CD8-positive, alpha-beta memory T cell (primary cell): ENCODE results near the gene IZUMO4. TPM values are rescaled to one million over a fixed set of nuclear protein-coding genes. Genes with fewer than 3 reads are reported as not detected.

ENCODE experiments used
- CTCF ChIA-PET: fragments of 350-600 bp; sonication (Branson Sonifier 250); formaldehyde crosslinking; loops from one replicate; lab custom pipeline; 2021; ENCODE audit warnings: antibody characterized with exemption; lab: Charles Lee
- POLR2A ChIA-PET: fragments of 350-600 bp; sonication (Branson Sonifier 250); formaldehyde crosslinking; loops from one replicate; lab custom pipeline; 2021; ENCODE audit warnings: antibody characterized with exemption; lab: Charles Lee
- DNase-seq, 5 donors: peaks; one replicate each; pipeline versions ENCODE4 v3.0.0 to v3.0.0-alpha.2; 2020 to 2022; ENCODE audit warnings: mixed read lengths in 1 of 5
- H3K27ac ChIP-seq: one replicate; pipeline ENCODE4 v1.7.0; 2013; ENCODE audit warnings: low read depth, mild to moderate bottlenecking, low read length, moderate library complexity
- H3K27me3 ChIP-seq: 2 replicates; pipeline ENCODE4 v1.7.0; 2013; ENCODE audit warnings: low read length, mild to moderate bottlenecking; ENCODE audit not compliant: insufficient read depth, poor library complexity, severe bottlenecking
- H3K36me3 ChIP-seq: 2 replicates; pipeline ENCODE4 v1.7.0; 2013; ENCODE audit warnings: mild to moderate bottlenecking, low read length, moderate library complexity; ENCODE audit not compliant: insufficient read depth
- H3K4me1 ChIP-seq: 2 replicates; pipeline ENCODE4 v1.7.0; 2013; ENCODE audit warnings: mild to moderate bottlenecking, low read length, moderate library complexity; ENCODE audit not compliant: insufficient read depth
- H3K4me3 ChIP-seq: 2 replicates; pipeline ENCODE4 v1.7.0; 2013; ENCODE audit warnings: mild to moderate bottlenecking, low read length
- H3K9me3 ChIP-seq: 2 replicates; pipeline ENCODE4 v1.7.0; 2013; ENCODE audit warnings: mild to moderate bottlenecking, low read length
- H3K27ac Mint-ChIP-seq, 8 donors: one replicate each; pipeline ENCODE4 v1.8.0; 2020 to 2021; ENCODE audit warnings: mixed read lengths in 8 of 8, mild to moderate bottlenecking in 6 of 8, inconsistent platforms in 3 of 8, moderate library complexity in 3 of 8
- H3K27me3 Mint-ChIP-seq, 2 donors: one replicate each; pipeline ENCODE4 v1.8.0; 2020 to 2021; ENCODE audit warnings: mixed read lengths in 2 of 2, mild to moderate bottlenecking in 1 of 2, moderate library complexity in 1 of 2
- H3K36me3 Mint-ChIP-seq, 3 donors: one replicate each; pipeline ENCODE4 v1.8.0; 2020 to 2021; ENCODE audit warnings: mixed read lengths in 3 of 3, inconsistent platforms in 1 of 3, mild to moderate bottlenecking in 1 of 3
- H3K4me1 Mint-ChIP-seq, 3 donors: one replicate each; pipeline ENCODE4 v1.8.0; 2020 to 2021; ENCODE audit warnings: mixed read lengths in 3 of 3, inconsistent platforms in 1 of 3, mild to moderate bottlenecking in 1 of 3
- H3K4me3 Mint-ChIP-seq, 7 donors: one replicate each; pipeline ENCODE4 v1.8.0; 2020 to 2021; ENCODE audit warnings: mixed read lengths in 7 of 7, mild to moderate bottlenecking in 6 of 7, moderate library complexity in 4 of 7, inconsistent platforms in 2 of 7
- H3K9me3 Mint-ChIP-seq, 5 donors: one replicate each; pipeline ENCODE4 v1.8.0; 2020 to 2022; ENCODE audit warnings: mixed read lengths in 5 of 5, mild to moderate bottlenecking in 3 of 5, moderate library complexity in 2 of 5, inconsistent platforms in 1 of 5
- polyA plus RNA-seq: library from polyadenylated mRNA; unstranded; fragments of 300-500 nt; fragmentation: Illumina TruSeq; gene quantifications from one replicate; pipeline ENCODE4 v1.2.3, GENCODE V29; 2021
- total RNA-seq, 2 experiments: library from RNA; stranded (reverse); gene quantifications; one replicate each; pipeline ENCODE4 v1.2.3, GENCODE V29; 2021

IZUMO4 gene
- total and polyA plus RNA-seq, 3 experiments from 2014 or later: 0.58 to 9.7 (median 8.9) TPM

GRCh38 chr19:2056837-2057192 lies 39.9 kb upstream of the IZUMO4 start:
- POLR2A ChIA-PET: no interaction called here
- peaks cover 36 to 71% (median 46%) of the 10 kb centered on the region in 3 donors for H3K4me1 Mint-ChIP-seq

GRCh38 chr19:2057484-2058469 lies 38.9 kb upstream of the IZUMO4 start:
- Mint-ChIP-seq H3K27ac (peak overlapping the region; percentile 61 to 84 (median 81)), H3K27me3 (no peaks in the 10 kb centered on the region), H3K36me3 (peaks cover 0 to 7% (median 0%) of the 10 kb centered on the region in 3 donors), H3K9me3 (no peaks in the 10 kb centered on the region), H3K4me1 (peaks cover 36 to 68% (median 45%) of the 10 kb centered on the region in 3 donors), H3K4me3 (peak overlapping the region in 5 of 7 donors; percentile 23 to 53 (median 40))
- no peak for DNase-seq
- no peaks in the 10 kb centered on the region for H3K9me3 ChIP-seq
- ChIA-PET CTCF (interaction anchor here (0.9 kb wide), 1 partner anchor 11 kb away, joined by 3 read pairs; no protein-coding TSS in a partner anchor), POLR2A (interaction anchor here (0.5 kb wide), 1 partner anchor 52 kb away, joined by 4 read pairs; no protein-coding TSS in a partner anchor)
- peaks cover 73% of the 10 kb centered on the region for H3K4me1 ChIP-seq
- H3K27me3 ChIP-seq: no peaks in the 10 kb centered on the region
- no peaks in the 10 kb centered on the region for H3K36me3 ChIP-seq
- peak overlapping the region; percentile 97 for H3K27ac ChIP-seq
- H3K4me3 ChIP-seq: no peak overlapping the region

More at GRCh38 chr19:2056837-2057192, 39.9 kb upstream of the IZUMO4 start:
- Mint-ChIP-seq H3K27ac (peak overlapping the region in 6 of 8 donors; percentile 72 to 84 (median 81)), H3K27me3 (no peaks in the 10 kb centered on the region), H3K9me3 (no peaks in the 10 kb centered on the region), H3K36me3 (peaks cover 0 to 7% (median 0%) of the 10 kb centered on the region in 3 donors), H3K4me3 (peak overlapping the region; percentile 11 to 88 (median 51))
- Histone ChIP-seq H3K36me3 (no peaks in the 10 kb centered on the region), H3K27me3 (no peaks in the 10 kb centered on the region), H3K4me3 (no peak overlapping the region), H3K9me3 (no peaks in the 10 kb centered on the region), H3K4me1 (peaks cover 73% of the 10 kb centered on the region), H3K27ac (no peak overlapping the region)
- DNase-seq: no peak
- CTCF ChIA-PET: interaction anchor here (0.5 to 1.0 kb wide), 2 partner anchors 15 to 29 kb away, joined by 3 read pairs; no protein-coding TSS in a partner anchor

GRCh38 chr19:2058570-2059421 lies 37.9 kb upstream of the IZUMO4 start:
- no peak overlapping the region for H3K4me3 ChIP-seq
- ChIA-PET CTCF (no interaction called here), POLR2A (no interaction called here)
- Mint-ChIP-seq H3K4me1 (peaks cover 36 to 67% (median 46%) of the 10 kb centered on the region in 3 donors), H3K4me3 (peak overlapping the region in 4 of 7 donors; percentile 26 to 55 (median 42)), H3K27me3 (no peaks in the 10 kb centered on the region), H3K27ac (peak overlapping the region; percentile 60 to 94 (median 72)), H3K36me3 (peaks cover 0 to 7% (median 0%) of the 10 kb centered on the region in 3 donors), H3K9me3 (no peaks in the 10 kb centered on the region)
- peaks cover 68% of the 10 kb centered on the region for H3K4me1 ChIP-seq
- H3K27me3 ChIP-seq: no peaks in the 10 kb centered on the region
- peak overlapping the region; percentile 97 for H3K27ac ChIP-seq
- DNase-seq: no peak
- no peaks in the 10 kb centered on the region for H3K36me3 ChIP-seq
- H3K9me3 ChIP-seq: no peaks in the 10 kb centered on the region

GRCh38 chr19:2059422-2060201 lies 37.1 kb upstream of the IZUMO4 start:
- CTCF ChIA-PET: interaction anchor here (0.8 to 1.0 kb wide), 2 partner anchors 8 to 11 kb away, joined by 3 read pairs; no protein-coding TSS in a partner anchor
- Mint-ChIP-seq H3K27ac (peak overlapping the region; percentile 96 to 100 (median 98)), H3K27me3 (no peaks in the 10 kb centered on the region), H3K4me1 (peaks cover 36 to 67% (median 45%) of the 10 kb centered on the region in 3 donors), H3K36me3 (peaks cover 0 to 7% (median 0%) of the 10 kb centered on the region in 3 donors), H3K9me3 (no peaks in the 10 kb centered on the region), H3K4me3 (peak overlapping the region; percentile 88 to 96 (median 90))
- H3K27ac ChIP-seq: peak overlapping the region; percentile 97
- no peaks in the 10 kb centered on the region for H3K27me3 ChIP-seq
- peak overlapping the region; percentile 88 for H3K4me3 ChIP-seq
- peaks cover 68% of the 10 kb centered on the region for H3K4me1 ChIP-seq
- POLR2A ChIA-PET: interaction anchor here (1.2 kb wide), 1 partner anchor 40 kb away, joined by 4 read pairs; no protein-coding TSS in a partner anchor
- no peak for DNase-seq
- no peaks in the 10 kb centered on the region for H3K9me3 ChIP-seq
- no peaks in the 10 kb centered on the region for H3K36me3 ChIP-seq

GRCh38 chr19:2060884-2061494 lies 35.7 kb upstream of the IZUMO4 start:
- H3K4me1 ChIP-seq: peaks cover 60% of the 10 kb centered on the region
- H3K36me3 Mint-ChIP-seq: peaks cover 0 to 7% (median 0%) of the 10 kb centered on the region in 3 donors
- H3K4me3 ChIP-seq: peak overlapping the region; percentile 88
- ChIA-PET POLR2A (interaction anchor here (0.5 to 2.1 kb wide), 9 partner anchors 9 to 256 kb away, joined by 3 to 9 read pairs (median 3); no protein-coding TSS in a partner anchor), CTCF (interaction anchor here (1.0 kb wide), 1 partner anchor 9 kb away, joined by 3 read pairs; no protein-coding TSS in a partner anchor)
- H3K27me3 ChIP-seq: no peaks in the 10 kb centered on the region
- no peaks in the 10 kb centered on the region for H3K9me3 ChIP-seq
- H3K9me3 Mint-ChIP-seq: no peaks in the 10 kb centered on the region
- H3K27ac Mint-ChIP-seq: peak overlapping the region; percentile 96 to 100 (median 98)
- H3K27ac ChIP-seq: peak overlapping the region; percentile 97
- no peaks in the 10 kb centered on the region for H3K27me3 Mint-ChIP-seq
- no peak for DNase-seq
- peak overlapping the region; percentile 88 to 96 (median 91) for H3K4me3 Mint-ChIP-seq
- H3K4me1 Mint-ChIP-seq: peaks cover 30 to 55% (median 34%) of the 10 kb centered on the region in 3 donors
- H3K36me3 ChIP-seq: no peaks in the 10 kb centered on the region

GRCh38 chr19:2061495-2062388 lies 35.0 kb upstream of the IZUMO4 start:
- no peaks in the 10 kb centered on the region for H3K9me3 ChIP-seq
- CTCF ChIA-PET: interaction anchor here (1.8 kb wide), 1 partner anchor 10 kb away, joined by 8 read pairs; no protein-coding TSS in a partner anchor
- Mint-ChIP-seq H3K9me3 (no peaks in the 10 kb centered on the region), H3K27me3 (no peaks in the 10 kb centered on the region), H3K4me1 (peaks cover 25 to 49% (median 32%) of the 10 kb centered on the region in 3 donors), H3K4me3 (peak overlapping the region; percentile 89 to 96 (median 91)), H3K36me3 (peaks cover 0 to 7% (median 0%) of the 10 kb centered on the region in 3 donors), H3K27ac (peak overlapping the region; percentile 95 to 100 (median 97))
- H3K4me1 ChIP-seq: peaks cover 54% of the 10 kb centered on the region
- POLR2A ChIA-PET: interaction anchor here (0.5 to 2.1 kb wide), 8 partner anchors 8 to 36 kb away, joined by 3 to 9 read pairs (median 3); no protein-coding TSS in a partner anchor
- peak; percentile 99 to 100 (median 99) for DNase-seq
- H3K27ac ChIP-seq: peak overlapping the region; percentile 97
- H3K4me3 ChIP-seq: peak overlapping the region; percentile 88
- H3K27me3 ChIP-seq: no peaks in the 10 kb centered on the region
- no peaks in the 10 kb centered on the region for H3K36me3 ChIP-seq
